Nephron (organoid): Measurements from ENCODE around the gene DTD1.
A peak's percentile ranks its signal among the peaks of the same experiment; 100 is the strongest.

ENCODE experiments used
- H3K27ac Mint-ChIP-seq, 3 experiments: 2 replicates each; pipeline ENCODE4 v1.8.0; 2020; ENCODE audit warnings: mixed read lengths in 3 of 3, mild to moderate bottlenecking in 2 of 3, moderate library complexity in 1 of 3
- H3K27me3 Mint-ChIP-seq: 2 replicates; pipeline ENCODE4 v1.8.0; 2021; ENCODE audit warnings: low read depth, mild to moderate bottlenecking, moderate library complexity, mixed read lengths
- H3K36me3 Mint-ChIP-seq: 2 replicates; pipeline ENCODE4 v1.8.0; 2020; ENCODE audit warnings: low read depth, mixed read lengths
- H3K4me1 Mint-ChIP-seq: 2 replicates; pipeline ENCODE4 v1.8.0; 2020; ENCODE audit warnings: mixed read lengths
- H3K4me3 Mint-ChIP-seq, 3 experiments: 2 replicates each; pipeline ENCODE4 v1.8.0; 2020; ENCODE audit warnings: mild to moderate bottlenecking in 3 of 3, mixed read lengths in 3 of 3, moderate library complexity in 2 of 3
- H3K9me3 Mint-ChIP-seq: 2 replicates; pipeline ENCODE4 v1.8.0; 2020; ENCODE audit warnings: mixed read lengths
- TF ChIP-seq, protein P1 (sequence below), 3 experiments: fragments of 200-600 bp; sonication (generic); IDR thresholded peaks; one replicate each; pipeline ENCODE4 v1.5.0; 2021; ENCODE audit warnings: antibody characterized with exemption in 3 of 3; ENCODE audit not compliant: unreplicated experiment in 3 of 3

The DTD1 gene

DNA sequence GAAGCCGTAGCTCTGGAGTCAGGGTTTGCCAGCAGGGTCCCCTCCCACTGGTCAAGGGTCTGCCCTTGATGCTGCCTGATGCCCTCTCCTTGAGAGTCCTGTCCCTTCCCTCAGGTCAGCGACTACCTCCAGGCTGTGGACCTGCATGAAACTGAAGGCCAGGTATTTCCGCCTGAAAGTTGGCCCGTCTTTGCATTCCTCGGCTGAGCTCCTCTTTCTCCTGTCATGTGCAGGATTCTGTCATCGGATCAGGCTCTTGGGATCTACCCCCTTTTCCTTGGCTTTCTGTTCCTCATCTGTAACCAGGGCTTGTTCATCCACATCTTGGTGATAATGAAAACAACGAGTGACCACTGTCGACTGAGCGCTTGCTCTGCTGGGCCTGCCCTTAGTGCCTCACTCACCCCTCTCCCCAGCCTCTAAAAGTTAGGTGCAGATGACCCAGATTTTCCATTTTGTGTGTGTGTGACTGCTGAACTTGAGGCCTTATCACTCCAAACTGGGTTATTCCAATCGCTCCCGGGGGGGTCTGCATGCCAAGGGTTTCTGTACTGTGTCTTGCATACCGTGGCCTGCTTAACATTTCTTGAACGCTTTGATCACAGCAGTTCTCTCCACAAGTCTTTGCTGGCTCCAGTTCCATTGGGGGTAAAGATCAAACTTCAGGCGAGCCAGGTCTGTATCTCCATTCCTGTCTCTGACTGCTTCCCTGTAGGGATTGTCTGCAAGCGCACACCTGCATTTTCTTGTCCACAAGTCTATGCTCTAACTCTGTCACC, 81.6 kb downstream of the DTD1 start:
- H3K4me3 Mint-ChIP-seq = no peak overlapping the region

GRCh38 chr20:18671203-18671710, 83.4 kb downstream of the DTD1 start:
- TF ChIP-seq, protein P1, sequence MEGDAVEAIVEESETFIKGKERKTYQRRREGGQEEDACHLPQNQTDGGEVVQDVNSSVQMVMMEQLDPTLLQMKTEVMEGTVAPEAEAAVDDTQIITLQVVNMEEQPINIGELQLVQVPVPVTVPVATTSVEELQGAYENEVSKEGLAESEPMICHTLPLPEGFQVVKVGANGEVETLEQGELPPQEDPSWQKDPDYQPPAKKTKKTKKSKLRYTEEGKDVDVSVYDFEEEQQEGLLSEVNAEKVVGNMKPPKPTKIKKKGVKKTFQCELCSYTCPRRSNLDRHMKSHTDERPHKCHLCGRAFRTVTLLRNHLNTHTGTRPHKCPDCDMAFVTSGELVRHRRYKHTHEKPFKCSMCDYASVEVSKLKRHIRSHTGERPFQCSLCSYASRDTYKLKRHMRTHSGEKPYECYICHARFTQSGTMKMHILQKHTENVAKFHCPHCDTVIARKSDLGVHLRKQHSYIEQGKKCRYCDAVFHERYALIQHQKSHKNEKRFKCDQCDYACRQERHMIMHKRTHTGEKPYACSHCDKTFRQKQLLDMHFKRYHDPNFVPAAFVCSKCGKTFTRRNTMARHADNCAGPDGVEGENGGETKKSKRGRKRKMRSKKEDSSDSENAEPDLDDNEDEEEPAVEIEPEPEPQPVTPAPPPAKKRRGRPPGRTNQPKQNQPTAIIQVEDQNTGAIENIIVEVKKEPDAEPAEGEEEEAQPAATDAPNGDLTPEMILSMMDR (IDR thresholded peaks at IDR 0.05; ENCODE audit: unreplicated experiment in 3 of 3) = no peak
- Mint-ChIP-seq H3K4me1 (peaks cover 17% of the 10 kb centered on the region), H3K4me3 (no peak overlapping the region), H3K36me3 (no peaks in the 10 kb centered on the region), H3K27ac (peak overlapping the region; percentile 38 to 91 (median 84)), H3K27me3 (no peaks in the 10 kb centered on the region), H3K9me3 (no peaks in the 10 kb centered on the region)

More for the DNA sequence above, 81.6 kb downstream of the DTD1 start:
- no peak overlapping the region for H3K27ac Mint-ChIP-seq
- peaks cover 17% of the 10 kb centered on the region for H3K4me1 Mint-ChIP-seq
- no peaks in the 10 kb centered on the region for H3K36me3 Mint-ChIP-seq
- no peaks in the 10 kb centered on the region for H3K9me3 Mint-ChIP-seq
- TF ChIP-seq, protein P1 (IDR thresholded peaks at IDR 0.05; ENCODE audit: unreplicated experiment in 3 of 3) = no peak
- H3K27me3 Mint-ChIP-seq = no peaks in the 10 kb centered on the region

- H3K9me3 Mint-ChIP-seq = no peaks in the 10 kb centered on the region
- H3K27me3 Mint-ChIP-seq = no peaks in the 10 kb centered on the region
- TF ChIP-seq, protein P1 (IDR thresholded peaks at IDR 0.05; ENCODE audit: unreplicated experiment in 3 of 3) = no peak
- no peak overlapping the region for H3K4me3 Mint-ChIP-seq
- H3K27ac Mint-ChIP-seq = no peak overlapping the region
- no peaks in the 10 kb centered on the region for H3K36me3 Mint-ChIP-seq
- H3K4me1 Mint-ChIP-seq = peaks cover 15% of the 10 kb centered on the region
Observed at GRCh38 chr20:18672834-18673233, 85.0 kb downstream of the DTD1 start.

DNA sequence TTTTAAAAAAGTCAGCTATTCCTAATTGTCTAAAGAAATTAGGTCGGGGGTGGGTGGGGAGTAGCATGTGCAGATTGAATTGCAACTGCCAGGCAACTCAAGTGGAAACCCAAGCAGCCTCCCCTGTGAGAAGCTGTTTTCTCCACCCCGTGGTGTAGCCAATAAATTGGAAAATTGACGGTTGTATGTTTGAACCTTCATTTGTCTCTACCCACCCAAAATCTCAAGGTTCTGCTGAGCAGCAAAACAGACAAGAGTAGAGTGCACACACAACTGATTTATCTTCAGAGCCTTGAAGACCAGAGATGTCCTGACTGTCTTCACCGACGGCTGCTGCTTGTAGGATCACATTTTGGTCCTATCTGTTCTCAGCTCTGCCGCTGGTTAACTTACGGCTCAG, 88.5 kb downstream of the DTD1 start:
- Mint-ChIP-seq H3K36me3 (no peaks in the 10 kb centered on the region), H3K9me3 (no peaks in the 10 kb centered on the region), H3K4me1 (peaks cover 8% of the 10 kb centered on the region), H3K27ac (no peak overlapping the region), H3K4me3 (no peak overlapping the region), H3K27me3 (no peaks in the 10 kb centered on the region)
- TF ChIP-seq, protein P1 (IDR thresholded peaks at IDR 0.05; ENCODE audit: unreplicated experiment in 3 of 3) = no peak

DNA sequence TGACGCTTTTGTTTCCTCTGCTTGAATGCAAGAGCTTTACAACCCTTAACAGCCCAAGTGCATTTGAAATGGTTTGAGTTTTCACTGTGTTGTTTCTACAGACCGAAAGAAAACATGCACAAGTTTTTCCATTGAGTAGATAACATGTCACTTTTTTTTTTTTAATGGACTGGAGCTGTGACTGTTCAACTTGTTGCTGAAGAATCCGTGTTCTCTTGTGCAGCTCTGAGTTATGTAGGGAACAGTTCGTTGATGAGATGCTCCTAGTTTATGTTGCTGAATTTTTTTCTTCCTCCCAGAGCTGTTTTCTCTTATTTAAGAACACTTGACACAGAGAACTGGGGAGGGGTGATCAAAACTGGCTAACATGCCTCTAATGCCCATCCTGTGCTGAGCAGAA, 89.3 kb downstream of the DTD1 start:
- TF ChIP-seq, protein P1 (IDR thresholded peaks at IDR 0.05; ENCODE audit: unreplicated experiment in 3 of 3) = no peak
- peak overlapping the region in 1 of 3 experiments; percentile 20 for H3K27ac Mint-ChIP-seq
- no peaks in the 10 kb centered on the region for H3K36me3 Mint-ChIP-seq
- H3K4me3 Mint-ChIP-seq = no peak overlapping the region
- peaks cover 5% of the 10 kb centered on the region for H3K4me1 Mint-ChIP-seq
- no peaks in the 10 kb centered on the region for H3K27me3 Mint-ChIP-seq
- H3K9me3 Mint-ChIP-seq = no peaks in the 10 kb centered on the region
